Type B pancreatic cell (in vitro differentiated cells): ENCODE measurements around the gene SNAP47. TPM values are rescaled to one million over a fixed set of nuclear protein-coding genes. Genes with fewer than 3 reads are reported as not detected.

Source experiments
- DNase-seq: peaks from one replicate; pipeline ENCODE4 v3.0.0; 2021; ENCODE audit warnings: mixed read lengths; ENCODE audit not compliant: unreplicated experiment; ENCODE audit errors: extremely low spot score
- H3K27ac Mint-ChIP-seq: 2 replicates; pipeline ENCODE4 v1.8.0; 2021; ENCODE audit warnings: mild to moderate bottlenecking, mixed read lengths
- H3K27me3 Mint-ChIP-seq: 2 replicates; pipeline ENCODE4 v1.8.0; 2021; ENCODE audit warnings: mixed read lengths
- H3K36me3 Mint-ChIP-seq: 2 replicates; pipeline ENCODE4 v1.8.0; 2021; ENCODE audit warnings: mixed read lengths
- H3K4me1 Mint-ChIP-seq: one replicate; pipeline ENCODE4 v1.8.0; 2021; ENCODE audit warnings: mixed read lengths; ENCODE audit not compliant: unreplicated experiment
- H3K4me3 Mint-ChIP-seq: 2 replicates; pipeline ENCODE4 v1.8.0; 2021; ENCODE audit warnings: mild to moderate bottlenecking, mixed read lengths
- H3K9me3 Mint-ChIP-seq: 2 replicates; pipeline ENCODE4 v1.8.0; 2021; ENCODE audit warnings: mixed read lengths
- CTCF ChIP-seq: fragments of 200-600 bp; sonication (generic); conservative IDR thresholded peaks from 2 replicates; pipeline ENCODE4 v1.5.0; 2021; ENCODE audit warnings: antibody characterized with exemption, mild to moderate bottlenecking
- total RNA-seq: library from RNA; stranded (reverse); gene quantifications from 2 replicates; pipeline ENCODE4 v1.2.1, GENCODE V29; 2021; ENCODE audit warnings: low replicate concordance

The SNAP47 gene
- total RNA-seq, 1 donor from 2014 or later, result 46.2 TPM

GRCh38 chr1:227730630-227731151, 4.5 kb upstream of the SNAP47 start:
- peak; percentile 45 for TF ChIP-seq CTCF
- H3K27me3 Mint-ChIP-seq, result peaks cover 3% of the 10 kb centered on the region
- peaks cover 3% of the 10 kb centered on the region for H3K36me3 Mint-ChIP-seq
- H3K4me1 Mint-ChIP-seq, result peaks cover 22% of the 10 kb centered on the region
- peak overlapping the region; percentile 80 for H3K27ac Mint-ChIP-seq
- H3K9me3 Mint-ChIP-seq, result no peaks in the 10 kb centered on the region
- H3K4me3 Mint-ChIP-seq, result peak overlapping the region; percentile 88
- DNase-seq, result no peak

GRCh38 chr1:227731241-227731677, 4.0 kb upstream of the SNAP47 start:
- Mint-ChIP-seq H3K36me3 (peaks cover 3% of the 10 kb centered on the region), H3K27me3 (peaks cover 3% of the 10 kb centered on the region), H3K27ac (no peak overlapping the region), H3K4me1 (peaks cover 22% of the 10 kb centered on the region), H3K4me3 (no peak overlapping the region), H3K9me3 (no peaks in the 10 kb centered on the region)
- DNase-seq, result no peak
- no peak for TF ChIP-seq CTCF

- Mint-ChIP-seq H3K9me3 (no peaks in the 10 kb centered on the region), H3K27me3 (no peaks in the 10 kb centered on the region), H3K27ac (no peak overlapping the region), H3K4me3 (no peak overlapping the region), H3K4me1 (peaks cover 22% of the 10 kb centered on the region), H3K36me3 (peaks cover 3% of the 10 kb centered on the region)
- peak; percentile 60 for DNase-seq
- TF ChIP-seq CTCF, result no peak
Observed at GRCh38 chr1:227731696-227732585, 3.3 kb upstream of the SNAP47 start.

GRCh38 chr1:227732586-227733308, 2.5 kb upstream of the SNAP47 start:
- peak; percentile 64 for DNase-seq
- peak overlapping the region; percentile 47 for H3K4me3 Mint-ChIP-seq

More at GRCh38 chr1:227732586-227733308, 2.5 kb upstream of the SNAP47 start:
- H3K36me3 Mint-ChIP-seq, result peaks cover 3% of the 10 kb centered on the region
- no peaks in the 10 kb centered on the region for H3K9me3 Mint-ChIP-seq
- peaks cover 28% of the 10 kb centered on the region for H3K4me1 Mint-ChIP-seq
- no peaks in the 10 kb centered on the region for H3K27me3 Mint-ChIP-seq
- no peak overlapping the region for H3K27ac Mint-ChIP-seq
- no peak for TF ChIP-seq CTCF
